Measurements from ENCODE around the gene PRUNE2.

PRUNE2 gene

GRCh38 chr9:76729116-76729515 is 176.8 kb downstream of the PRUNE2 start:
- no peak for DNase-seq

- DNase-seq, result no peak
Measured at GRCh38 chr9:76725885-76726284, 180.0 kb downstream of the PRUNE2 start.

- DNase-seq, result no peak
Measured at GRCh38 chr9:76725011-76725546, 180.8 kb downstream of the PRUNE2 start.

- no peak for DNase-seq
Measured at GRCh38 chr9:76720245-76720644, 185.7 kb downstream of the PRUNE2 start.

GRCh38 chr9:76718166-76718565 is 187.7 kb downstream of the PRUNE2 start:
- DNase-seq, result no peak

- DNase-seq, result no peak
Measured at GRCh38 chr9:76717613-76718012, 188.3 kb downstream of the PRUNE2 start.

- DNase-seq, result no peak
Measured at GRCh38 chr9:76717176-76717575, 188.7 kb downstream of the PRUNE2 start.

- DNase-seq, result no peak
Measured at GRCh38 chr9:76716085-76716672, 189.7 kb downstream of the PRUNE2 start.

- no peak for DNase-seq
Measured at GRCh38 chr9:76713381-76713780, 192.5 kb downstream of the PRUNE2 start.

- DNase-seq, result no peak
Measured at GRCh38 chr9:76709020-76709419, 196.9 kb downstream of the PRUNE2 start.

- no peak for DNase-seq
Measured at GRCh38 chr9:76707510-76707909, 198.4 kb downstream of the PRUNE2 start.

- DNase-seq, result no peak
Measured at GRCh38 chr9:76704593-76705204, 201.2 kb downstream of the PRUNE2 start.

GRCh38 chr9:76703270-76703669 is 202.6 kb downstream of the PRUNE2 start:
- DNase-seq, result no peak

GRCh38 chr9:76701441-76702039 is 204.4 kb downstream of the PRUNE2 start:
- DNase-seq, result no peak

- no peak for DNase-seq
Measured at GRCh38 chr9:76700916-76701315, 205.0 kb downstream of the PRUNE2 start.

GRCh38 chr9:76699971-76700370 is 205.9 kb downstream of the PRUNE2 start:
- DNase-seq, result no peak

- DNase-seq, result no peak
Measured at GRCh38 chr9:76697554-76697953, 208.4 kb downstream of the PRUNE2 start.

GRCh38 chr9:76697081-76697480 is 208.8 kb downstream of the PRUNE2 start:
- no peak for DNase-seq

GRCh38 chr9:76693912-76694311 is 212.0 kb downstream of the PRUNE2 start:
- DNase-seq, result no peak

GRCh38 chr9:76692458-76693129 is 213.3 kb downstream of the PRUNE2 start:
- no peak for DNase-seq

GRCh38 chr9:76691517-76692313 is 214.2 kb downstream of the PRUNE2 start:
- DNase-seq, result no peak

GRCh38 chr9:76690973-76691370 is 214.9 kb downstream of the PRUNE2 start:
- DNase-seq, result no peak
